Upper lobe of left lung (tissue), 6 donors: ENCODE data around the gene C10orf143. TPM values are rescaled to one million over a fixed set of nuclear protein-coding genes. Genes with fewer than 3 reads are reported as not detected.

Experiments used
- ATAC-seq, 2 donors: fragments of 200-7000 bp; cut with Tn5 transposase; one replicate each; pipeline ENCODE4 v1.9.1; 2022; ENCODE audit warnings: mild to moderate bottlenecking in 2 of 2, moderate library complexity in 2 of 2; ENCODE audit not compliant: low FRiP score in 2 of 2
- DNase-seq, 2 donors: peaks; one replicate each; pipeline ENCODE4 v3.0.0-alpha.2; 2019 to 2020
- H3K27ac ChIP-seq, 4 donors: fragments of 200-600 bp; sonication (generic); one replicate each; pipeline ENCODE4 v1.5.1; 2016 to 2019
- H3K27me3 ChIP-seq, 4 donors: fragments of 200-600 bp; sonication (generic); one replicate each; pipeline ENCODE4 v1.5.1; 2017 to 2019
- H3K36me3 ChIP-seq, 4 donors: fragments of 200-600 bp; sonication (generic); one replicate each; pipeline ENCODE4 v1.5.1; 2016 to 2019
- H3K4me1 ChIP-seq, 4 donors: fragments of 200-600 bp; sonication (generic); one replicate each; pipeline ENCODE4 v1.5.1; 2018 to 2019
- H3K4me3 ChIP-seq, 4 donors: fragments of 200-600 bp; sonication (generic); one replicate each; pipeline ENCODE4 v1.5.1; 2017 to 2019; ENCODE audit warnings: mild to moderate bottlenecking in 2 of 4, moderate library complexity in 1 of 4
- H3K9me3 ChIP-seq, 4 donors: fragments of 200-600 bp; sonication (generic); one replicate each; pipeline ENCODE4 v1.5.1; 2018 to 2019
- CTCF ChIP-seq, 6 experiments: fragments of 450-650 bp in 4 of 6; fragments of 200-600 bp in 2 of 6; sonication (generic) in 2 of 6; IDR thresholded peaks; one replicate each; pipeline ENCODE4 v1.5.1; 2016 to 2019; ENCODE audit warnings: antibody characterized with exemption in 6 of 6
- EP300 ChIP-seq, 4 donors: sonication (generic); formaldehyde crosslinking; IDR thresholded peaks; one replicate each; pipeline ENCODE4 v1.5.1; 2017; ENCODE audit warnings: antibody characterized with exemption in 4 of 4, control low read depth in 2 of 4
- POLR2A ChIP-seq, 4 donors: fragments of 450-650 bp; IDR thresholded peaks; one replicate each; pipeline ENCODE4 v1.5.1; 2016 to 2017; ENCODE audit warnings: antibody characterized with exemption in 4 of 4, mild to moderate bottlenecking in 2 of 4
- POLR2AphosphoS5 ChIP-seq, 2 donors: sonication (generic); formaldehyde crosslinking; IDR thresholded peaks; one replicate each; pipeline ENCODE4 v1.5.1; 2017; ENCODE audit warnings: antibody characterized with exemption in 2 of 2
- WGBS, 2 donors: methylation state at CpG; one replicate each; pipeline ENCODE4 v1.1.5; 2017 to 2018; 5-methylcytosine and 5-hydroxymethylcytosine counted together
- total RNA-seq, 6 donors: library from RNA; depleted of rRNA in 4 of 6; stranded (reverse); fragments of >200 nt in 4 of 6; gene quantifications; one replicate each; pipeline versions ENCODE4 v1.1.0 to v1.2.1, GENCODE V29; 2016 to 2021
- donor health status: DM: no; HTN: no; CAD: no; lungs with moderate emphysema.
- donor health status: DM: no; HTN: yes; CAD: no; lungs with severe emphysema.

The C10orf143 gene
- total RNA-seq, 6 donors from 2014 or later, result 0.55 to 6.0 (median 4.4) TPM; not detected in 1

- no peak overlapping the region for H3K4me3 ChIP-seq
- DNase-seq (peak in 1 of 2 donors; percentile 9), ATAC-seq (no peak)
- no peaks in the 10 kb centered on the region for H3K36me3 ChIP-seq
- H3K9me3 ChIP-seq, result no peaks in the 10 kb centered on the region
- H3K27me3 ChIP-seq, result peaks cover 0 to 6% (median 0%) of the 10 kb centered on the region in 4 donors
- TF ChIP-seq CTCF (IDR thresholded peaks at IDR 0.05) (no peak), POLR2AphosphoS5 (IDR thresholded peaks at IDR 0.05) (no peak), POLR2A (IDR thresholded peaks at IDR 0.05) (no peak), EP300 (IDR thresholded peaks at IDR 0.05) (no peak)
- 87 to 93% methylated on average over 9 to 11 of the region's 11 CpGs for whole genome bisulfite sequencing, 2 donors
- no peak overlapping the region for H3K27ac ChIP-seq
- H3K4me1 ChIP-seq, result no peaks in the 10 kb centered on the region
Observed at GRCh38 chr10:130040351-130040750, 70.3 kb downstream of the C10orf143 start.

GRCh38 chr10:130039141-130039540, 71.5 kb downstream of the C10orf143 start:
- no peaks in the 10 kb centered on the region for H3K4me1 ChIP-seq
- no peak overlapping the region for H3K27ac ChIP-seq
- H3K9me3 ChIP-seq, result no peaks in the 10 kb centered on the region
- no peak overlapping the region for H3K4me3 ChIP-seq
- no peaks in the 10 kb centered on the region for H3K36me3 ChIP-seq
- 81 to 82% methylated on average over 9 of the region's 9 CpGs for WGBS, 2 donors
- DNase-seq (peak in 1 of 2 donors; percentile 8), ATAC-seq (no peak)
- no peaks in the 10 kb centered on the region for H3K27me3 ChIP-seq
- no peak for TF ChIP-seq POLR2A (IDR thresholded peaks at IDR 0.05)
- TF ChIP-seq POLR2AphosphoS5 (IDR thresholded peaks at IDR 0.05), result no peak
- TF ChIP-seq EP300 (IDR thresholded peaks at IDR 0.05), result no peak
- no peak for TF ChIP-seq CTCF (IDR thresholded peaks at IDR 0.05)

- Histone ChIP-seq H3K4me3 (no peak overlapping the region), H3K4me1 (no peaks in the 10 kb centered on the region), H3K27ac (no peak overlapping the region), H3K27me3 (no peaks in the 10 kb centered on the region), H3K9me3 (no peaks in the 10 kb centered on the region), H3K36me3 (no peaks in the 10 kb centered on the region)
- 83 to 84% methylated on average over 8 of the region's 8 CpGs for WGBS, 2 donors
- DNase-seq (peak in 1 of 2 donors; percentile 8), ATAC-seq (no peak)
- TF ChIP-seq EP300 (IDR thresholded peaks at IDR 0.05) (no peak), CTCF (IDR thresholded peaks at IDR 0.05) (no peak), POLR2A (IDR thresholded peaks at IDR 0.05) (no peak), POLR2AphosphoS5 (IDR thresholded peaks at IDR 0.05) (no peak)
Observed at GRCh38 chr10:130038611-130039109, 72.0 kb downstream of the C10orf143 start.

GRCh38 chr10:130038019-130038555, 72.5 kb downstream of the C10orf143 start:
- TF ChIP-seq EP300 (IDR thresholded peaks at IDR 0.05) (no peak), POLR2AphosphoS5 (IDR thresholded peaks at IDR 0.05) (no peak), POLR2A (IDR thresholded peaks at IDR 0.05) (no peak), CTCF (IDR thresholded peaks at IDR 0.05) (no peak)
- no peak overlapping the region for H3K4me3 ChIP-seq
- no peaks in the 10 kb centered on the region for H3K9me3 ChIP-seq
- WGBS, 2 donors, result 86 to 89% methylated on average over 8 of the region's 8 CpGs
- no peak for ATAC-seq
- H3K27me3 ChIP-seq, result no peaks in the 10 kb centered on the region
- no peak overlapping the region for H3K27ac ChIP-seq
- H3K4me1 ChIP-seq, result no peaks in the 10 kb centered on the region
- peak in 1 of 2 donors; percentile 2 for DNase-seq
- no peaks in the 10 kb centered on the region for H3K36me3 ChIP-seq

GRCh38 chr10:130037169-130037661, 73.4 kb downstream of the C10orf143 start:
- TF ChIP-seq POLR2AphosphoS5 (IDR thresholded peaks at IDR 0.05) (no peak), POLR2A (IDR thresholded peaks at IDR 0.05) (no peak), EP300 (IDR thresholded peaks at IDR 0.05) (no peak), CTCF (IDR thresholded peaks at IDR 0.05) (no peak)
- no peaks in the 10 kb centered on the region for H3K36me3 ChIP-seq
- DNase-seq (peak in 1 of 2 donors; percentile 18), ATAC-seq (no peak)
- no peaks in the 10 kb centered on the region for H3K4me1 ChIP-seq
- no peak overlapping the region for H3K27ac ChIP-seq
- 59 to 83% methylated on average over 9 to 14 of the region's 14 CpGs for WGBS, 2 donors
- H3K4me3 ChIP-seq, result no peak overlapping the region
- H3K9me3 ChIP-seq, result no peaks in the 10 kb centered on the region
- no peaks in the 10 kb centered on the region for H3K27me3 ChIP-seq
